ENCODE data around the gene MT4.
A peak's percentile ranks its signal among the peaks of the same experiment; 100 is the strongest.

MT4 gene

DNA sequence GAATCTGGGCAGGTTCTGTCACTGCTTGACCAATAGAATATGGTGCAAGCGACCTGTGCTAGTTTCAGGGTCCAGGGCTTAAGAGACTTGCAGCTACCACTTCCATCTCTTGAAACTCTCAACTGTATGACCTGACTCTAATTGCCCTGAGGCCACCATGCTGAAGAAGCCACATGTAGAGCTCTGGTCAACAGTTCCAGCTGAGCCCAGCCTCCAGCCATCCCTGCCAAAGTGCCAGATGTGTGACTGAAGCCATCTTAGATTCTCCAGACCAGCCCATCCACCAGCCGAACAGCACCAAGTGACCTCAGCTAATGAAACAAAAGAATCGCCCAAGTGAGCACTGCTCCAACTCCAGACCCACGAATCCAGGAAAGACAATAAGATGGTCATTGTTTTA lies 40.1 kb downstream of the MT4 start:
- DNase-seq (ENCODE audit: low read depth), result no peak

GRCh38 chr16:56605475-56605874 lies 40.6 kb downstream of the MT4 start:
- no peak for DNase-seq (ENCODE audit: low read depth)

- DNase-seq (ENCODE audit: low read depth), result no peak
These were observed 41.2 kb downstream of the MT4 start for GRCh38 chr16:56606071-56606475.

DNA sequence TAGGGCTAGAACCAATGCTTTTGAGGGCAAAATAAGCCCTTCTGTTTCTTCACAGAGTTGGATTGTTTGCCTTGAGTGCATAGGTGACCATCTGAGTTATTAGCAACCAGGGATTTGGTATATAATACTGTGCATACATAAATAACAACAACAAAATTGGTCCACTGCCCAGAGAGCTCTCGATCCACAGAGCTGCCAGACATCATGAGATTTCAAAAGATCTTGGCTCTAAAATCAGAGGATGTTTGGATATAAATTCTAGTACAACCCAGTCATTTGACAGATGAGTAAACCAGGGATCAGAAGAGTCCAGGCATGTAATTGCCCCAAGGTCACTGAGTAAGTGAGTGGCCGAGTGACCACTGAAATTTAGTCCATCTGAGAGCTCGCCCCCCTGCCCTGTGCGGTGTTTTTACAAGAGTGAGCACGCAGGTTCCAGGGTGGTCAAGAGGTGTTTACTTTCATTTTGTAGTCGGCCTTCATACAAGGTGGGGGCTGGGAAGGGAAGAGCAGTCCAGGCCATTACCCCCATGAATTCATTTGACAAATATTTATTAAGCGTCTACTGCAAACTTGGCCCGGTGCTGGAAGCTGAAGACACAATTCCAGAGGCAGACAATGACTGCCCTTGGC lies 41.7 kb downstream of the MT4 start:
- no peak for DNase-seq (ENCODE audit: low read depth)

GRCh38 chr16:56607109-56607618 lies 42.3 kb downstream of the MT4 start:
- DNase-seq (ENCODE audit: low read depth), result no peak

GRCh38 chr16:56607675-56608042 lies 42.8 kb downstream of the MT4 start:
- no peak for DNase-seq (ENCODE audit: low read depth)

DNA sequence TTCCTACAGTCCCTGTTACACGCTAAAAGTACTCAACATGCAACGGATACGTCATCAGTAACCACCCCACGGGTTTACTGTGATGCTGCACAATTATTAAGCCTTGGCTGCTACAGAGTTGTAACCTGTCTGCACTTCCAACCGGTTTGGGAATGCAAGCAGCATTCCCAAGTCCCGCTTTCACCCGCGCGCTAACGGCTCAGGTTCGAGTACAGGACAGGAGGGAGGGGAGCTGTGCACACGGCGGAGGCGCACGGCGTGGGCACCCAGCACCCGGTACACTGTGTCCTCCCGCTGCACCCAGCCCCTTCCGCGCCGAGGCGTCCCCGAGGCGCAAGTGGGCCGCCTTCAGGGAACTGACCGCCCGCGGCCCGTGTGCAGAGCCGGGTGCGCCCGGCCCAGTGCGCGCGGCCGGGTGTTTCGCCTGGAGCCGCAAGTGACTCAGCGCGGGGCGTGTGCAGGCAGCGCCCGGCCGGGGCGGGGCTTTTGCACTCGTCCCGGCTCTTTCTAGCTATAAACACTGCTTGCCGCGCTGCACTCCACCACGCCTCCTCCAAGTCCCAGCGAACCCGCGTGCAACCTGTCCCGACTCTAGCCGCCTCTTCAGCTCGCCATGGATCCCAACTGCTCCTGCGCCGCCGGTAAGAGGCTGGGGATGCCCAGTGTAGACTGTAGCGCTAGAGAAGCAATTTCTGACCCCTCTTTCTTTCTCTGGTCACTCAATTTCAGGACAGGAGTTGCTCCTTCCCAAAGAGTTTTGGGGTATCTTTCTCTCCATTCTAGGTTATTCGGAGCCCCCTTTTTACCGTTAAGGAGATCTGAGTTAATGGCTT lies 43.4 kb downstream of the MT4 start, which contains the start of gene MT2A:
Gene MT2A, plus strand, starts transcription at position 542 of the 833 bp plus-strand sequence. Its CDS starts 72 bp downstream, at position 614.
- peak; percentile 77 for DNase-seq (ENCODE audit: low read depth)

- no peak for DNase-seq (ENCODE audit: low read depth)
These were observed 44.1 kb downstream of the MT4 start for GRCh38 chr16:56608876-56609462.

DNA sequence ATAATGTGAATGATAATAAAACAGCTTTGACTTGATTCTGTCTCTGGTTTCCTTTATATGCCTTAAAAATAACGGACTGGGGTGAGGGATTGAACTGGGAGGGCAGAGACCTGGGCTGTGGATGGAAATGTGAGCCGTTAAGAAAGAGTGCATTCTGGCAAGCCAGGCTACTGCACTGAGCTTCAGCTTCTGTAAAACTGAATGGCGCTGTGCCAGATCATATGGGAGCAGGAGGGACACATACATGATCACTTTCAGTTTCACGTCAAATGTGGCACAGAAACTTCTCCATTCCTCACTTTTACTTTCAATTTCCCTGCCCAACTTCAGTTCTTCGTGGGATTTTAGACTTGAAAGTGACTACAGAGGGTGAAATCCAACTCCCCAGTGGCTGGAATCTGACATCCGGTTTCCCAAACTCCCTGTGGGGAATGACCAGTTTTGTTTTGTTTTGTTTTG lies 44.6 kb downstream of the MT4 start:
- peak; percentile 48 for DNase-seq (ENCODE audit: low read depth)

GRCh38 chr16:56610017-56610608 lies 45.2 kb downstream of the MT4 start:
- DNase-seq (ENCODE audit: low read depth), result peak; percentile 29

GRCh38 chr16:56610609-56611111 lies 45.8 kb downstream of the MT4 start:
- no peak for DNase-seq (ENCODE audit: low read depth)

GRCh38 chr16:56611281-56611833 lies 46.5 kb downstream of the MT4 start:
- no peak for DNase-seq (ENCODE audit: low read depth)

DNA sequence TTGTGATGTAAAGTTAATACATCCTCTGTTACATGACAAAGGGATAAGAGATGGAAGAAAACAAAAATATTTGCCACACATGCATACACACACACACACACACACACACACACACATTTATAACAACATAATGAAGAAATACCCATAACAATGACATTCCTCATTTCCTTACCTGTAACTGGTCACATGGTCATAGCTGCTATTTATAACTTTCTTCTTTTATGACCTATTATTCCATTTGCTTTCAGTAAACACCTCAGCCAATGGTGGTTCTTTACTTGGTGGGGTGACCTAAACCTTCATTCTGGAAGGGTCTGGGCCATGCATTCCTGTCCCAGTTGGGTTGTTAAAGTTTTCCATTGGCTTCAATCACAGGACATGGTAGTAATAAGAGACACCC lies 48.8 kb downstream of the MT4 start:
- no peak for DNase-seq (ENCODE audit: low read depth)

DNA sequence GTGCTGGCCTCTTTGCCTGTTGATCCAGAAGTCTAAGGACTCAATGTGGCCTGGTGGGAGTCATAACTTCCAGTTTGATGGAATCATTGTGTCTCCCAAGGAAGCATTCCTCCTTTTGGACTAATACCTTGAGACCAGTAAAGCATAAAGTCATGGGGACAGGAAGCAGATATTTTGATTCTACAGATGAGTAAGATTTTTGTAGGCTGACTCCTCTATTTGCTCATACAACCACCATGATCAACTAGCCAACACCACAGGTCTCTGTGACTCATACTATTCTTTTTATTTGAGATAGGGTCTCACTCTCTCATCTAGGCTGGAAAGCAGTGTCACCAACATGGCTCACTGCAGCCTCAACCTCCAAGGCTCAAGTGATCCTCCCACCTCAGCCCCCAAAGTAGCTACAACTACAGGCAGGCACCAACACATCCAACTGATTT lies 49.7 kb downstream of the MT4 start:
- no peak for DNase-seq (ENCODE audit: low read depth)

- DNase-seq (ENCODE audit: low read depth), result no peak
These were observed 50.5 kb downstream of the MT4 start for GRCh38 chr16:56615353-56615752.

GRCh38 chr16:56616608-56617211 lies 51.8 kb downstream of the MT4 start:
- no peak for DNase-seq (ENCODE audit: low read depth)

DNA sequence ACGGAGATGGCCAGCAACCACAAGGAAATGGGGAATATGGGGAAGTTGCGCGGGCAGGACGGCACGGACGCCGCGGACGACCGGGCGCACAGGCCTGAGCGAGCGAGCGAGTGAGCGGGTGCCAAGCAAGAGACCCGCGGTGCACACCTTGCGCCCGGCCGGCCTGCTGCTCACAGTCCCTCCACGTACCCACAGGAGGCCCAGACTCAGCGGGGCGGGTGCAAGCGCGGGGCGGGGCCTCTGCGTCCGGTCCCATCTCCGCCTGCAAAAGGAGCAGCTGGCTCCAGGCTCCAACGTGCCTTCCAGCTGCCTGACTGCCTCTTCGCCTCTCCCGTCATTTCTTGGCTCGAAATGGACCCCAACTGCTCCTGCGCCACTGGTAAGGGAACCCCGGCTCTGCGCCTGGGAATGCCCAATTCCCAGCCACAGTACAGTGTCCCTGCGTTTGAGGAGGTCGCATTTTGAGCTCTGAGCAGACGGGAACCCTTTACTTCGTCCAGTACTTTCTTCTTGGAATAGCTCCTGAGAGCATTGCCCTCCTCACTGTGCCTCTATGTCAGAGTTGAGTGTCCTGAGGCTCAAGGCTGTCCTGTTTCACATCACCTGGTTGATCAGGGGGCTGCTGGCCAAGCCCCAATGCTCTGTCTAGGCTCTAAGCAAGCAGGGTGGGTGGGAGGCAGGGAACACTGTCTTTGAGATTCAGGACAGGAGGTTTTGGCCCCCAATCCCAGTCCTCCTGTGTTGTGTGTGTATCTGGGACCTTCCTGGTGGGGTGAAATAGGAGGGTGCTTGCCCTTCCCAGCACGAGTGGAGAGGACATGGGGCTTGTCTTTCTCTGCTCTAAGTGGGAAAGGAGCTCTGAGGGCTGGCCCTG lies 52.6 kb downstream of the MT4 start:
- no peak for DNase-seq (ENCODE audit: low read depth)

- no peak for DNase-seq (ENCODE audit: low read depth)
These were observed 53.3 kb downstream of the MT4 start for GRCh38 chr16:56618138-56618537.
